PC-3 (cell line): ENCODE results near the gene MAN1B1. TPM values are rescaled to one million over a fixed set of nuclear protein-coding genes. Genes with fewer than 3 reads are reported as not detected.
A peak's percentile ranks its signal among the peaks of the same experiment; 100 is the strongest.

Experiments used
- ATAC-seq: fragments of 200-7000 bp; cut with Tn5 transposase; 2 replicates; pipeline ENCODE4 v1.9.1; 2020; ENCODE audit warnings: mild to moderate bottlenecking, moderate library complexity
- BruUV-seq: library from RNA; stranded (reverse); fragments of 400-500 nt; replicated peaks from 2 replicates; lab custom pipeline; 2021; lab: Mats Ljungman, UMichigan
- CTCF ChIA-PET: fragments of 300-600 bp; sonication (Branson Sonifier 250); formaldehyde crosslinking; loops from one replicate; lab custom pipeline; 2022; ENCODE audit warnings: antibody characterized with exemption; lab: Charles Lee
- POLR2A ChIA-PET: fragments of 300-600 bp; sonication (Branson Sonifier 250); formaldehyde crosslinking; loops from one replicate; lab custom pipeline; 2022; ENCODE audit warnings: antibody characterized with exemption; ENCODE audit not compliant: unreplicated experiment; lab: Charles Lee
- DNase-seq: peaks from one replicate; pipeline ENCODE4 v3.0.0-alpha.2; 2015
- H2AFZ ChIP-seq: fragments of 300-600 bp; sonication (generic); 2 replicates; pipeline ENCODE4 v1.6.0; 2016; ENCODE audit warnings: antibody characterized with exemption, low read length
- H3F3A ChIP-seq: fragments of 300-600 bp; sonication (generic); one replicate; pipeline ENCODE4 v1.6.0; 2017; ENCODE audit warnings: antibody characterized with exemption, low read length, control low read depth, mild to moderate bottlenecking; ENCODE audit not compliant: unreplicated experiment
- H3K27ac ChIP-seq: fragments of 300-600 bp; sonication (generic); 2 replicates; pipeline ENCODE4 v1.5.1; 2016; ENCODE audit warnings: mild to moderate bottlenecking, low read length
- H3K27me3 ChIP-seq: fragments of 300-600 bp; sonication (generic); 2 replicates; pipeline ENCODE4 v1.6.1; 2016; ENCODE audit warnings: low read length, mixed read lengths
- H3K36me3 ChIP-seq: fragments of 300-600 bp; sonication (generic); 2 replicates; pipeline ENCODE4 v1.6.1; 2016; ENCODE audit warnings: low read depth, mixed run types, low read length, mixed read lengths
- H3K4me1 ChIP-seq: fragments of 300-600 bp; sonication (generic); 2 replicates; pipeline ENCODE4 v1.5.1; 2016; ENCODE audit warnings: low read length; ENCODE audit not compliant: insufficient read depth
- H3K4me2 ChIP-seq: fragments of 300-600 bp; sonication (generic); 2 replicates; pipeline ENCODE4 v1.6.0; 2016; ENCODE audit warnings: low read length
- H3K4me3 ChIP-seq: fragments of 300-600 bp; sonication (generic); 2 replicates; pipeline ENCODE4 v1.5.1; 2016; ENCODE audit warnings: mild to moderate bottlenecking, low read length, mixed read lengths
- H3K79me2 ChIP-seq: fragments of 300-600 bp; sonication (generic); 2 replicates; pipeline ENCODE4 v1.6.1; 2017; ENCODE audit warnings: low read length, mixed read lengths
- H3K9ac ChIP-seq: fragments of 300-600 bp; sonication (generic); 2 replicates; pipeline ENCODE4 v1.6.0; 2016; ENCODE audit warnings: mild to moderate bottlenecking, low read length
- H3K9me2 ChIP-seq: fragments of 300-600 bp; sonication (generic); replicated peaks from 2 replicates; pipeline ENCODE4 v1.6.1; 2016; ENCODE audit warnings: mixed run types, low read length, mixed read lengths
- H3K9me3 ChIP-seq: fragments of 300-600 bp; sonication (generic); 2 replicates; pipeline ENCODE4 v1.6.1; 2016; ENCODE audit warnings: low read length, mixed read lengths
- H4K20me1 ChIP-seq: fragments of 300-600 bp; sonication (generic); 2 replicates; pipeline ENCODE4 v1.6.1; 2016; ENCODE audit warnings: low read length, mixed read lengths
- EZH2 ChIP-seq: fragments of 300-600 bp; sonication (generic); IDR thresholded peaks from one replicate; pipeline ENCODE4 v1.6.1; 2017; ENCODE audit warnings: antibody characterized with exemption, mild to moderate bottlenecking, low read length; ENCODE audit not compliant: unreplicated experiment
- EZH2phosphoT487 ChIP-seq: fragments of 300-600 bp; sonication (generic); IDR thresholded peaks from 2 replicates; pipeline ENCODE4 v1.6.1; 2018; ENCODE audit warnings: mild to moderate bottlenecking, antibody characterized with exemption, low read length, borderline replicate concordance
- intact Hi-C: fragments of 100-400 bp; cut with micrococcal nuclease; formaldehyde crosslinking; loops from 2 replicates; pipeline ENCODE4 v1.9.0; 2023
- total RNA-seq: library from RNA; depleted of rRNA; stranded (reverse); fragments of >200 nt; gene quantifications from 2 replicates; pipeline ENCODE4 v1.2.3, GENCODE V29; 2014
- TF ChIP-seq, protein P1 (sequence below): fragments of 300-600 bp; sonication (generic); conservative IDR thresholded peaks from 2 replicates; pipeline ENCODE4 v1.5.1; 2017; ENCODE audit warnings: antibody characterized with exemption, low read depth, mild to moderate bottlenecking, low read length

MAN1B1 gene
- total RNA-seq, 1 experiment from 2014 or later: 65.5 TPM

DNA sequence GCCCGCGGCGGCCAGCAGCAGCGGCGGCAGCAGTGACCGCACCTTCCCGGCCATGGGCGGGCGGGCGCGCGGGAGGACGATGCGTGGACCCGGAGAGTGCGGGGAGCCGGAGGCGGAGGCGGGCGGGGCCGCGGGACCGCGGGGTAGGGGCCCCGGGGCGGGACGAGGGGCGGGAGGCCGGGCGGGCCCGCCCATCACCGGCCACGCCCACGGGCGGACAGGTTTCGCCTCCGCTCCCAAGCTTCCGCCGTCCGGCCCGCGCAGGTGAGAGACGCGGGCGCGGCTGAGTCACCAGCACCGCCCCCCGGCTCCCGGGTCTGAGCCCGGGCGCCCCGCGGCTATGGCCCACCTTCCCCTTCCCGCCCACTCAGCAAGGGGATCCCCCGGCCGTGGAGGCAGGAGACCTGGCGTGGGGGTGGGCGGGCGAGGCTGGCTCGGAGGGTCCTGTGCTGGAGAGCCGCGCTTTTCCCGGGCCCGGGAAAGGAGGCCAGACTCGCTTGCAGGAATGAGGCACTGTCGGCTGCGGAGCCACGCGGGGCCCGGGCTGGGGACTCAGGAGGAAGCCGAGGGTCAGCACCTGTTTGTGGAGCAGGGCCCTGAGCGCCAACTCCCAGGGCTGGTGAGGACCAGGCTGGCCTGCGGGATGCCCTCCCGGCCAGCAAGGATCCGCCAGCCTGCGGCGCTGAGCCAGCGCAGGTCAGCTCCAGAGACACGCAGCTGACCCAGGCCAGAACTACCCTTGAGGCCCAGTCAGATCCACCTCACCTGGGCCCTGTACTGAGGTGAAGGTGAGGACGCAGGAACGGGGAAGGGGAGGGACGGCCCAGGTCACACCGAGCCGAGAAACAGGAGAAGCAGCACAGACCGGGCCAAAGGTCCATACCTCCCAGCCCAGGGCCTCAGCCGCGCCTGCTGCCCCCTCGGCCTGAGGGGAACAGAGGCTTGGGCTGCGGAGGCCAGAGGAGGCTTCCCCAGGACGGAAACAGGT is 32.5 kb upstream of the MAN1B1 start, which contains the start of gene ENTPD2:
Gene ENTPD2, minus strand, starts transcription at position 118 of the 988 bp plus-strand sequence. Its CDS starts 64 bp downstream, at position 54.
- Histone ChIP-seq H3F3A (no peaks in the 10 kb centered on the region), H4K20me1 (no peaks in the 10 kb centered on the region), H3K36me3 (no peaks in the 10 kb centered on the region), H3K4me3 (peak within 1 kb of the TSS; percentile 67), H2AFZ (peak within 1 kb of the TSS; percentile 72), H3K79me2 (no peaks in the 10 kb centered on the region), H3K9me2 (no peaks in the 10 kb centered on the region), H3K4me1 (peaks cover 24% of the 10 kb centered on the region), H3K27me3 (no peaks in the 10 kb centered on the region), H3K9me3 (no peaks in the 10 kb centered on the region), H3K9ac (peak within 1 kb of the TSS; percentile 48), H3K4me2 (peak within 1 kb of the TSS; percentile 92), H3K27ac (no peak within 1 kb of the TSS)
- BruUV-seq: no TSS peak
- ATAC-seq: peak; percentile 37
- peak; percentile 79 for DNase-seq
- TF ChIP-seq, protein P1, sequence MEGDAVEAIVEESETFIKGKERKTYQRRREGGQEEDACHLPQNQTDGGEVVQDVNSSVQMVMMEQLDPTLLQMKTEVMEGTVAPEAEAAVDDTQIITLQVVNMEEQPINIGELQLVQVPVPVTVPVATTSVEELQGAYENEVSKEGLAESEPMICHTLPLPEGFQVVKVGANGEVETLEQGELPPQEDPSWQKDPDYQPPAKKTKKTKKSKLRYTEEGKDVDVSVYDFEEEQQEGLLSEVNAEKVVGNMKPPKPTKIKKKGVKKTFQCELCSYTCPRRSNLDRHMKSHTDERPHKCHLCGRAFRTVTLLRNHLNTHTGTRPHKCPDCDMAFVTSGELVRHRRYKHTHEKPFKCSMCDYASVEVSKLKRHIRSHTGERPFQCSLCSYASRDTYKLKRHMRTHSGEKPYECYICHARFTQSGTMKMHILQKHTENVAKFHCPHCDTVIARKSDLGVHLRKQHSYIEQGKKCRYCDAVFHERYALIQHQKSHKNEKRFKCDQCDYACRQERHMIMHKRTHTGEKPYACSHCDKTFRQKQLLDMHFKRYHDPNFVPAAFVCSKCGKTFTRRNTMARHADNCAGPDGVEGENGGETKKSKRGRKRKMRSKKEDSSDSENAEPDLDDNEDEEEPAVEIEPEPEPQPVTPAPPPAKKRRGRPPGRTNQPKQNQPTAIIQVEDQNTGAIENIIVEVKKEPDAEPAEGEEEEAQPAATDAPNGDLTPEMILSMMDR: no peak
- no peak for TF ChIP-seq EZH2phosphoT487
- TF ChIP-seq EZH2: no peak
- ChIA-PET CTCF (no interaction called here), POLR2A (interaction anchor here (0.7 kb wide), 1 partner anchor 293 kb away, joined by 3 read pairs; no protein-coding TSS in a partner anchor)
- intact Hi-C loops: no loop called here

DNA sequence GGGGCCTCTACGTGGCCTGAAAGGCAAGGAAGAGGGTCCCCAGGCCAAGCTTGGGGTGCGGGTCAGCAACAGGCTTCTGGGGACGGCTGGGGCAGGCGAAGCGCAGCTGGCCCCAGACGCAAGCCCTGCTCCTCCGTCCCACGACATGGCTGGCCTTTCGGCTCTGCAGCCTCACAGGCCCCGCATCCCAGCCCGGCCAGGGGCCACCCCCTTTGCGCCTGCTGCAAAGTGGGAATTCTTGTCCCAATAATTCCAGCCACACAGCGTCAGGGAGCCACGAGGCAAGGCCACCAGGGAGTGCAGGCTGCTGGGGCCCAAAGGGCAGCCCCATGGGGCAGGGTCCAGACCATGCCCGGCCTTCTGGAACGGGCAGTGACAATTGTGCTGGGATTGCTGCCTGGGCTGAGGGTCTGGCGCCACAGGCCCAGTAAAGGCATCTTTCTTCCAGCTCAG is 31.8 kb upstream of the MAN1B1 start:
- peak overlapping the region; percentile 92 for H3K4me2 ChIP-seq
- H4K20me1 ChIP-seq: no peaks in the 10 kb centered on the region
- no peak overlapping the region for H3K4me3 ChIP-seq
- H3K9me3 ChIP-seq: no peaks in the 10 kb centered on the region
- no peak overlapping the region for H2AFZ ChIP-seq
- H3K27me3 ChIP-seq: no peaks in the 10 kb centered on the region
- ChIA-PET POLR2A (interaction anchor here (0.7 kb wide), 1 partner anchor 294 kb away, joined by 3 read pairs; no protein-coding TSS in a partner anchor), CTCF (interaction anchor here (1.8 kb wide), 1 partner anchor 8 kb away, joined by 7 read pairs; no protein-coding TSS in a partner anchor)
- no TSS peak for BruUV-seq
- intact Hi-C loops: no loop called here
- no peaks in the 10 kb centered on the region for H3K36me3 ChIP-seq
- no peak overlapping the region for H3K27ac ChIP-seq
- H3F3A ChIP-seq: no peaks in the 10 kb centered on the region
- no peak for TF ChIP-seq EZH2
- TF ChIP-seq, protein P1: no peak
- TF ChIP-seq EZH2phosphoT487: no peak
- no peaks in the 10 kb centered on the region for H3K79me2 ChIP-seq
- H3K4me1 ChIP-seq: peaks cover 24% of the 10 kb centered on the region
- H3K9ac ChIP-seq: no peak overlapping the region
- no peak for ATAC-seq
- no peaks in the 10 kb centered on the region for H3K9me2 ChIP-seq
- no peak for DNase-seq
